NCI-H2029 treated with DMSO at 0.1 percent for 48 hours (cell line): ENCODE results near the gene ASB13.

Source experiments
- DNase-seq: peaks from one replicate; lab custom pipeline; 2025; lab: John Stamatoyannopoulos, UW

Gene ASB13, protein sequence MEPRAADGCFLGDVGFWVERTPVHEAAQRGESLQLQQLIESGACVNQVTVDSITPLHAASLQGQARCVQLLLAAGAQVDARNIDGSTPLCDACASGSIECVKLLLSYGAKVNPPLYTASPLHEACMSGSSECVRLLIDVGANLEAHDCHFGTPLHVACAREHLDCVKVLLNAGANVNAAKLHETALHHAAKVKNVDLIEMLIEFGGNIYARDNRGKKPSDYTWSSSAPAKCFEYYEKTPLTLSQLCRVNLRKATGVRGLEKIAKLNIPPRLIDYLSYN

DNA sequence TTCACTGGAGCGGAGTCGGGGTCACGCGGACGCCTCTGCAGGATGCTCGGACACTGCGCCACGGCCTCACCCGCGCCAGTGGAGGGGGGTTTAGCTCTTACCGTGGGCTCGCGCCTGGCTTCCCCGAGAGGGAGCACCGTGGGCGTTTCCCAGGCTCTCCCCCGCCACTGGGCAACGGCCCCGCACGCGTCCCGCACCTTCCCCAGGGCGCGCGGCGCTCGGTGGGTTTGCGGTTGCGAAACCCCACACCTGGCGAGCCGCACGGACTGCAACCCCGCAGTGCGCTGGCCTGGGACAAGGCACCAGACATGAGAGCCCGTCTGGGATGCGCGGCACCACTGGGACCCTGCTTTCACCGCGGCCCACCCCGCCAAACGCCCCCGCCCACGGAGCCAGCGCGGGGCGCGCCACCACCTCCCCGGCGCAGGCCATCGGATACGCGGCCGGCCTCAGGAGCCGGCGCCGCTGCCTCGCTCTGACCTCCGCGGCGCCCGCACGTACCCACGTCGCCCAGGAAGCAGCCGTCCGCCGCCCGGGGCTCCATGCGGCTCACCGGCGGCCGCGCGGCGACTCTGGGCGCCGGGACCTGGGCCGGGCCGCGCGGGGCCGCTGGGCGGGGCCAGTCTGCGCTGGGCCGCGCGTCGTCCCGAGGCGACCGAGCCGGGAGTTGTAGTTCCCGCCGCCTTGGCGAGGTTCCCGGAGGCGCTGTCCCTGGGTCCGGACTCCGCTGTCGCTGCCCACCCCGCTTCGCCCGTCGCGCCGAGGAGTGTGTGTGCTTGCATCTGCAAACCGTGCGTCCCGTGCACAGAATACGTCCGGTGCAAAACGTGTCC is at the start of gene ASB13:
Gene ASB13 (minus strand): TSS at position 588 of the 833 bp plus-strand sequence. CDS start 44 bp downstream, at position 544.
- DNase-seq: no peak

- no peak for DNase-seq
These were observed 45.2 kb upstream of the ASB13 start for GRCh38 chr10:5711642-5712041.

DNA sequence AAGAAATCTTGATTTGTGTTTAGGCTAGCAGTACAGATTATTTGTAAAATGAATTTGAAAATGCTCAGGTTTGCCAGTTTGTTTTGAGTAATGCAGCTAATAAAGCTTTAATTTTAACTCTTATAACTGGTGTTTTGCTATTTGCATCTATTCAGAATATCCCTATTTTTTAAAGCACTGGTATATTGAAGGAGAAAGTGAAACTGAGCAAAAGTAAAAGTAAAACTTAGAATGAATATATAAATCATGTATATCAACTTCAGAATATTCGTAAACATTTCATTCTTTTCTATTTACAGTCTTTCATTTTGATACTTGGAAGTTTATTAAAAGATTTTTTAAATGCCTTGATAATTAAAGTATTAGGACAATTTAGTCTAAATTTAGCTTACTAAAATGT is 44.5 kb upstream of the ASB13 start:
- no peak for DNase-seq

DNA sequence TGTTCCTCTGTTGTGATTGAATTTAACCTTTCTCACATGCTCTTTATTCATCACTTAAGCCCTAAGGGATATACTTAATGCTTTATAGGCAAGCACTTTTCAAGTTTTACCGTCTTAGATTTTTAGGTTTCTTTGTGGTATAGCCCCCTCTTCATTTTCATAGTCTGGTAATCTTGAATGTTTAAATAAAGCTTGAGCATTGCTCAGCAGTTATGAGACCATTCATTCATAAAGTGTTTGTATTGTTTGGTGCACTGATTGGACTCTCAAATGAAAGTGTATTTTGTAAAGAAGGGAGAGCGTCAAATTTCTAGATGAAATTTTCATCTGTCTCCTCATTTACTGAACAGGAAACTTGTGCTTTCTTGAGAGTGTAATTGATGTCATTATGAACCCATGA is 43.5 kb upstream of the ASB13 start:
- no peak for DNase-seq

DNA sequence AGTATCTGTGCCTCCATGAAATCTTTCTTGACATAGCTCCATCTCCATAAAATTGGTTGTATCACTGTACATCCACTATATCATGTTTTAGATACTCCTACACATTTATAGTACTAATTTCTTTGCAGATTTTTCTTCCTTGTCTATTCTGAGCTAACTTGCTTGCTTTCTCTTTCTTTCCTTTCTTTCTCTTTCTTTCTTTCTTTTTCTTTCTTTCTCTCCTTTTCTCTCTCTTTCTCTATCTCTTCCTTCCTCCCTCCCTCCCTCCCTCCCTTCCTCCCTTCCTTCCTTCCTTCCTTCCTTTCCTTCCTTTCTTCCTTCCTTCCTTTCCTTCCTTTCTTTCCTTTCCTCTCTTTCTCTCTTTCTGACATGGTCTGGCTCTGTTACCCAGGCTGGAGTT is 42.0 kb upstream of the ASB13 start:
- no peak for DNase-seq

DNA sequence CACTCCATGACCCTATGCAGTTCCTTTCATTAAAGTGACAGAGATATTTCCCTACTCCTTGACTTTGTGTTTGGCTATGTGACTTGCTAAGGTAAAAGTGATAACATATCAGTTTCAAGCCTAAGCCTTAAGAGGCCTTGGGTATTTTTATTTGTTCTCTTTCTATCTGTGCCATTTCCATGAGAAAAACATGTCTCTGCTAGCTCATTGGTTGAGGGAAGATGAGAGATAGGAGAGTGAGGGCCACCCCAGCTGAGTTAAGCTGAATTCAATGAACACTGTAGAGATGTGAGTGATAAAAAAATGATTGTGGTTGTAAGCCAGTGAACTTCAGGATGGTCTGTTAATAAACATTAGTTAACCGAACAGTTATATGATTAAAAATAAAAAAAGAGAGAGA is 31.7 kb upstream of the ASB13 start:
- no peak for DNase-seq

- no peak for DNase-seq
These were observed 30.9 kb upstream of the ASB13 start for GRCh38 chr10:5697342-5697741.

DNA sequence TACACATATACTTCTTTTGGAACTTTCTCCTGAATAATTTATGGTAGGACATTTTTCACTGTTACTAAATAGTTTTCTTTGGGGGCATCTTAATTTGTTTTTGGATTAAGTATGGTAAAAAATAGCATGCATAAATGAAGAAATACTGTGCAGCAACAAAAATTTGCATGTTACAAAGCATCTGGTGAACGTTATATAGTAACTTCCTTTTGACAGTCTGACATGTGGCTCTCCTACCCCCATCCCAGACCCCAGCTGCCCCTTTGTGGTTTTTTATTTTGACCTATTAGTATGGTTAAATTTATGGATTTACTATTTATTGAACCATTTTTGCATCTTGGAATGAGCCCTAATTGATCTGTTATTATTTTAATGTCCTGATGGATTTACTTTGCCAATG is 28.2 kb upstream of the ASB13 start:
- DNase-seq: no peak

- no peak for DNase-seq
These were observed 26.3 kb upstream of the ASB13 start for GRCh38 chr10:5692461-5693358.

DNA sequence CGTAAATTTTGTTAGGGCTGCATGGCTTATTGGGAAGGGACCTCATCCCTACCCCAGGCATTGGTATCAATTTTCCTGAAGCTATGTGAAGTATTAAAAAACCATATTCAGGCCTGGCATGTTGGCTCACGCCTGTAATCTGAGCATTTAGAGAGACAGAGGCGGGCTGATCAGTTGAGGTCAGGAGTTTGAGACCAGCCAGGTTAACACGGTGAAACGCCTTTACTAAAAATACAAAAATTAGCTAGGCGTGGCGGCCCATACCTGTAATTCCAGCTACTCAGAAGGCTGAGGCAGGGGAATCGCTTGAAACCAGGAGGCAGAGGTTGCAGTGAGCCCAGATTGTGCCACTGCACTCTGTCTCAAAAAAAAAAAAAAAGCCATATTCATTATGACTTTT is 25.4 kb upstream of the ASB13 start:
- DNase-seq: no peak

- no peak for DNase-seq
These were observed 22.2 kb upstream of the ASB13 start for GRCh38 chr10:5688587-5688986.

DNA sequence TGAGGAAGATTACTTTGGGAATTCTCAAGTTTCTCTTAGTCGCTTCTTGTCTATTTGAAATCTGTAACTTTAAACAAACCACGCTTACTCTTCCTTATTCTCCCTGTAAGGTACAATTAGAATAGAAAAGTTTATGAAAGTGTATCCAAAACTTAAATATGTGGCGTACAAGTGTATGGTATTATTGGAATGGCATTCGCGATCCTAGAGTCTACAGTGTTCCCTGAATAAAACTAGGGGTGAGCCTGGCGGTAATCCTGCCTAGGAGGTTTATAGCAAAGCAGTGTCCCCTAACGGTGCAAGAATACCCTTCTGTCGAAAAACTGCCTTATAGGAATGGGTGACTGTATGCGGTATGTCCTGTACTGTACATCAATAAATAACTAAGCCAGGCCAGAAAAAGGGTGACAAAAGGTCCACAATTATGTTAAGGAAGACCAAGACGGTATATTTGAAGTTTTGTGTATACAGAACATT is 19.4 kb upstream of the ASB13 start:
- no peak for DNase-seq

DNA sequence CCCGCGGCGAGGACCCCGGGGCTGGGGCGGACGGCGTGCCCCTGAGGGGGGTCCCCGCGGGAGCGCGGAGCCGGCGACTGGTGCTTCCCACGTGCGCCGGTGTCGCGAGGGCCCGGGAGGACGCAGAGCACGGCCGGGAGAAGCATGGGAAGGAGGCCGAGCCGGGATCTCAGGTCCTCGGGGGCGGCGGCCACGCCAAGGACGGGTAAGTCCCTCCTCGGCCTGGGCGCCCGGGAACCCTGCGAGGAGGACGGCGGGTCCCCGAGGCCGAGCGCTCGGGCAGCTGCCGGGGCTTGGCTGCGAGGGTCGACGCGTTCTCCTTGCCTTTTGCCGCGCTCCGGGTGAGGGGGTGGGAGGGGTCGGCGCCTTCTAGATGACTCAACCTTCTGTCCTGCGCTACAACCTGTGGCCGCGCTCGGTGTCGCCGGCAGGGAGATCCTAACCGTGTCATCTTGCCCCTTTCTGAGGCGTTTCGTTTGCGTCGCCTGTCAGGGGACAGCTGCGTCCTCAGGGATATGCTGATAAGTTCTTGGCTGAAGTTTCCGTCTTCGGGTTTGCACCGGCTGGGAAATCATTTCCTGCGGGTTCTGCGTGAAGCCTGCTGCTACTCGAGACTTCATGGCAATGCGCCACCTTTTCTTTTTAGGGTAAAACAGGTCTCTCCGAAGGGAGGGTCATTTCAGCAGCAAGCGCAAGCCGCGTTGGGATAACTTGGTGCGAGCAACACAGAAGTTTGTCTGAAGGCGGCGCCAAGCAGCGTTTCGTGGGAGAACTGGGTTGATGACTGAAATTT is 18.8 kb upstream of the ASB13 start:
- no peak for DNase-seq

GRCh38 chr10:5684318-5684970 is 18.0 kb upstream of the ASB13 start, which contains the start of gene TASOR2:
Gene TASOR2 (plus strand): TSS chr10:5684838. CDS start chr10:5720643, 35,805 bp downstream.
- DNase-seq: peak; percentile 62

- DNase-seq: no peak
These were observed 16.7 kb upstream of the ASB13 start for GRCh38 chr10:5683065-5683464.

DNA sequence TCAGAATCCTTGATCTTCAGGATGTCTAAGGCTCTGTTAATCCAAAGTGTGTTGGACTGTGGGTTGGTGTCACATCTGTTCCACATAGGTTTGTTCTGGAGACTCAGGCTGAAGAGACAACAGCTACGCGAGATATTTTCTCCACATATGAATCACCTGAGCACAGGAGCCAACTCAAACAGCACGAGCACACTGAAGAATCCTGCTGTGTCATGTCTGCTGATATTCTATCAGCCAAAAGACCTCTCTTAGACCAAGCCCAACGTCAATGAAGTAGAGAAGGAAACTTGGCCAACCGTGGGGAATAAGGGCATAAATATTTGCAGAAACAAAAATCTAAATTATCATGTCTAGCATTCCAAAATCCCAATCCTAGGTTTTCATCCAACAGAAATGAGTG is 15.5 kb upstream of the ASB13 start:
- DNase-seq: no peak

DNA sequence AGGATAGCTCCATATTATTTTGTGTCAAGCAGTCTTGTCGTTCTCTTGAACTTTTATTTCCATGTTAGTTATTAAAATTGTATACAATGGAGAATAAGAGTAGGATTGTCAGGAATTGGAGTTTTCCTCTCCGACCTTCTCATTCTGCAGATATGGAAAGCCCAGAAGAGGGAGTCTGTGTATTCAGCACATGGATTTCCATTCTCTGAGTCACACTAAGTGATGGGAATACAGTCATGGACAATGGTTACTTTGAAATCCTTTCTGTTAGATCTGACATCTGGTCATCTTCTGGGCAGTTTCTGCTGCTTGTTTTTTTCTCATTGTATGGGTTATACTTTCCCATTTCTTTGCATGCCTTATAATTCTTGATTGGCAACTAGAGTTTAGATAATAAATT is 13.2 kb upstream of the ASB13 start:
- DNase-seq: no peak

DNA sequence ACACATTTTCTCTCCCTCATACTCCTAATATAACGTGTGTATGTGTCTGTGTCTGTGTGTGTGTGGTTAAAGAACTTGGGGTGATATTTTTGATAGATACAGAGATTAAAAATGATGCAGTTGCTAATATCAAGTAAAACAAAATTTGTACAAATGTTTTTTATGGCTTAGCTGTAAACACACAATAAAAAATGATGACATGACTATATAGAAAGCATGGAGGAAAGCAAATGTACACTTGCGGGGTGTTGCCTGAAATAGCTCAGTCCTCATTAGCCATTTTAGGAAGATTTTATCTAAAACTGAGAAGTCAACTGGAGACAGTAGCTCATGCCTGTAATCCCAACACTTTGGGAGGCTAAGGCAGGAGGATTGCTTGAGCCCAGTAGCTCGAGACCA is 12.6 kb upstream of the ASB13 start:
- no peak for DNase-seq

- DNase-seq: no peak
These were observed 12.1 kb upstream of the ASB13 start for GRCh38 chr10:5678397-5679036.

DNA sequence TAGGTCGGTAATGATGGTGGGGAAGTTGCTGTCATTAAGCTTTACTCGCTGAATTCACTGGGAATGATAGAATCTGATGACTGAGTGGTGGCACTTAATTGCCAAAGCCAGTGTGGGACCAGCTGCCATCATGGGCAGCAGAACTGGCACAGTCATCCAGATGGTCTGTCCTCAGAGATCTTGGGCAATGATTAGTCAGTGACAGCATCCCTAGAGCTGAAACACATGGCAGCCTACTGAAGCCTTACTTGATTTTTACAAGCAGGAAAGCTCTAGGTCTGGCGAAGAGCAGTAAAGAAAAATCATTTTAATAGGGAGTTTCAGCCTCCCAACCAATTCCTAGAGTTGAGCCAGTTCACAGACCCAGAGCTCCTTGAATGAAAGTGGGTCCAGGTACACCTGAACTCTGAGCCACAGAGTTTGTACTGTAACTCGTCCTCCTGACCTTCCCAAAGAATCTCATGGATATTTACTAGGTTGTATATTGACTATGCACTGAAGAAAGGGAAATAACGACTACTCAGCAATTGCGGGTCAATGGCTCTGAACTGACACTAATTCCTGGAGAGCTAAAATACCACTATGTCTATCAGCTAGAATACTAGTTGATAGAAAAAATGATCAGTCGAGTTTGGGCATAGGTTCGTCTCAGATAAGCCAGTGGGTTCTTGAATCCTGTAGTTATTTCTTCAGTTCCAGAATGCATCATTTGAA is 4.4 kb upstream of the ASB13 start:
- no peak for DNase-seq
